Heart left ventricle (tissue), 13 donors: Measurements from ENCODE around the gene FOXD4L3.
"Not testable (repeated sequence)": the region's sequence is repeated elsewhere in the genome, so short reads cannot be mapped to it uniquely, and the experiment has no call there.

Experiments used
- CTCF ChIP-seq, 12 donors: fragments of 200-600 bp; sonication (generic) in 4 of 12; IDR thresholded peaks; one replicate each; pipeline versions ENCODE4 v1.5.0 to v1.8.0; 2018 to 2022; ENCODE audit warnings: antibody characterized with exemption in 12 of 12, mild to moderate bottlenecking in 5 of 12
- POLR2A ChIP-seq, 2 donors: fragments of 450-650 bp; IDR thresholded peaks; one replicate each; pipeline ENCODE4 v1.6.1; 2017; ENCODE audit warnings: antibody characterized with exemption in 2 of 2, mild to moderate bottlenecking in 2 of 2, moderate library complexity in 2 of 2
- donor health status: ischemic (EF 13 %, LVEDD 7.1; RV severe dilation, severe dysfunction).
- donor health status: DM: no; HTN: yes; CAD: no.
- donor health status: DM: no; HTN: no; CAD: no.
- donor health status: ischemic (EF 25% LVEDD 6.9; RV normal size, moderate dysfunction).
- donor health status: ischemic (EF 25% LVEDD 5.7; RV mildly dilated, moderate dysfunction).
- donor health status: ischemic (EF 35%, LVEDD 5.7; RV mildly dilated, moderate dysfunction).
- donor health status: nonischemic (EF 11% LVEDD 7.7; RV severe dilation, severe dysfunction).
- donor health status: DM: yes; HTN: yes; CAD: no.
- donor health status: PGD.
- donor health status: ischemic (EF 29% LVEDD 5.4; RV normal size, mild dysfunction).
- donor health status: nonischemic (EF 23%, LVEDD 6.1; RV moderate dilation, normal function).

DNA sequence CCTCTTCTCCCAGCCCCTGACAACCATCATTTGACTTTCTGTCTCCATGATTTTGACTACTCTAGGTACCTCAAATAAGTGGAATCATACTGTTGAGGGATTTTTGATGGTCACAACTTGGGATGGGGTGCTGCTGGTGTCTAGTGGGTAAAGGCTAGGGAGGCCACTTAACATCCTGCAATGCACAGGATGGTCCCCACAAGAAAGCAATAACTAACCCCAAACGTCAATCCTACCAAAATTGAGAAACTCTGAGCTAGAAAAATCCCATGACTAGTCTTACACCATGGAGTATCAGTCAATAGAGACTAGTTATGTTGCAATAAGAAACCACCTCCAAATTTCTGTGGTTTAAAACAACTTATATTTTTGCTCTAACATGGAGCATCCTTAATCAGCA is 29.5 kb downstream of the FOXD4L3 start:
- TF ChIP-seq POLR2A, CTCF (IDR thresholded peaks at IDR 0.05): not testable (repeated sequence)
